ENCODE measurements around the gene WFIKKN1. TPM values are rescaled to one million over a fixed set of nuclear protein-coding genes. Genes with fewer than 3 reads are reported as not detected.

The WFIKKN1 gene
- total RNA-seq, 6 experiments from 2014 or later = 0.02 to 0.14 TPM; not detected in 4

GRCh38 chr16:677316-678190 is 46.8 kb downstream of the WFIKKN1 start:
- H3K4me3 Mint-ChIP-seq = no peak overlapping the region
- no peak for DNase-seq
- H3K27me3 Mint-ChIP-seq (ENCODE audit: insufficient read depth) = peaks cover 5% of the 10 kb centered on the region
- no peak for TF ChIP-seq CTCF (IDR thresholded peaks at IDR 0.05)
- H3K9me3 Mint-ChIP-seq = no peaks in the 10 kb centered on the region
- H3K36me3 Mint-ChIP-seq (ENCODE audit: low read depth) = peaks cover 10% of the 10 kb centered on the region; the same call in 1 of the 2 replicates
- no peak overlapping the region for H3K27ac Mint-ChIP-seq
- peaks cover 13% of the 10 kb centered on the region for H3K4me1 Mint-ChIP-seq (ENCODE audit: low read depth)

GRCh38 chr16:678209-678857 is 47.5 kb downstream of the WFIKKN1 start:
- peaks cover 5% of the 10 kb centered on the region for H3K27me3 Mint-ChIP-seq (ENCODE audit: insufficient read depth)
- peaks cover 14% of the 10 kb centered on the region for H3K4me1 Mint-ChIP-seq (ENCODE audit: low read depth)
- no peak for DNase-seq
- no peak for TF ChIP-seq CTCF (IDR thresholded peaks at IDR 0.05)
- H3K9me3 Mint-ChIP-seq = no peaks in the 10 kb centered on the region
- H3K4me3 Mint-ChIP-seq = no peak overlapping the region
- H3K36me3 Mint-ChIP-seq (ENCODE audit: low read depth) = peaks cover 12% of the 10 kb centered on the region; the same call in 1 of the 2 replicates
- no peak overlapping the region for H3K27ac Mint-ChIP-seq

- peaks cover 5% of the 10 kb centered on the region for H3K27me3 Mint-ChIP-seq (ENCODE audit: insufficient read depth)
- H3K27ac Mint-ChIP-seq = peak overlapping the region; percentile 49
- TF ChIP-seq CTCF (IDR thresholded peaks at IDR 0.05) = no peak
- DNase-seq = peak; percentile 34
- H3K4me1 Mint-ChIP-seq (ENCODE audit: low read depth) = peaks cover 14% of the 10 kb centered on the region
- H3K9me3 Mint-ChIP-seq = no peaks in the 10 kb centered on the region
- H3K36me3 Mint-ChIP-seq (ENCODE audit: low read depth) = peaks cover 12% of the 10 kb centered on the region; the same call in 1 of the 2 replicates
- peak overlapping the region; percentile 72 for H3K4me3 Mint-ChIP-seq
Measured at GRCh38 chr16:678858-679813, 48.4 kb downstream of the WFIKKN1 start.

- peaks cover 12% of the 10 kb centered on the region; the same call in 1 of the 2 replicates for H3K36me3 Mint-ChIP-seq (ENCODE audit: low read depth)
- TF ChIP-seq CTCF (IDR thresholded peaks at IDR 0.05) = no peak
Measured at GRCh38 chr16:679814-680624, 49.2 kb downstream of the WFIKKN1 start, which contains the start of gene STUB1. STUB1 (plus strand) TSS chr16:680410; CDS start chr16:680526, 116 bp downstream.

More at GRCh38 chr16:679814-680624, 49.2 kb downstream of the WFIKKN1 start, which contains the start of gene STUB1:
- Mint-ChIP-seq H3K4me1 (ENCODE audit: low read depth) (peaks cover 14% of the 10 kb centered on the region), H3K9me3 (no peaks in the 10 kb centered on the region), H3K4me3 (peak within 1 kb of the TSS; percentile 90), H3K27me3 (ENCODE audit: insufficient read depth) (peaks cover 5% of the 10 kb centered on the region), H3K27ac (peak within 1 kb of the TSS; percentile 72)
- peak; percentile 67 for DNase-seq
